HepG2 (cell line): Measurements from ENCODE around the gene CDK5RAP1. TPM values are rescaled to one million over a fixed set of nuclear protein-coding genes. Genes with fewer than 3 reads are reported as not detected.
A peak's percentile ranks its signal among the peaks of the same experiment; 100 is the strongest.

Experiments
- CHD2 ChIP-seq: IDR thresholded peaks from 2 replicates; pipeline ENCODE4 v1.6.1; 2011; ENCODE audit warnings: low read depth, low read length, improper control_type of control experiment
- FIP1L1 ChIP-seq: fragments of 200-400 bp; formaldehyde crosslinking; IDR thresholded peaks from 2 replicates; pipeline ENCODE4 v1.6.1; 2018; ENCODE audit warnings: low read depth, mild to moderate bottlenecking, low read length, moderate library complexity, borderline replicate concordance; ENCODE audit not compliant: insufficient read depth
- FOSL2 ChIP-seq: sonication (generic); formaldehyde crosslinking; IDR thresholded peaks from 2 replicates; pipeline ENCODE4 v1.4.0; 2020; ENCODE audit warnings: missing genetic modification reagents
- GTF3A ChIP-seq: sonication (generic); formaldehyde crosslinking; conservative IDR thresholded peaks from 2 replicates; pipeline ENCODE4 v1.4.0; 2020; ENCODE audit warnings: mild to moderate bottlenecking, missing genetic modification reagents
- LCORL ChIP-seq, 2 experiments: fragments of 450-650 bp in 1 of 2; sonication (generic) in 1 of 2; formaldehyde crosslinking in 1 of 2; IDR thresholded peaks; 2 replicates each; pipeline versions ENCODE4 v1.5.0 to v1.6.1; 2017 to 2020; ENCODE audit warnings: antibody characterized with exemption in 1 of 2, missing genetic modification reagents in 1 of 2
- MAFF ChIP-seq: IDR thresholded peaks from 2 replicates; pipeline ENCODE4 v1.6.1; 2011; ENCODE audit warnings: low read depth, low read length, improper control_type of control experiment
- PLRG1 ChIP-seq: fragments of 450-650 bp; conservative IDR thresholded peaks from 2 replicates; pipeline ENCODE4 v1.6.1; 2016
- RAD21 ChIP-seq: fragments of 450-650 bp; formaldehyde crosslinking; IDR thresholded peaks from 2 replicates; pipeline ENCODE4 v1.5.0; 2020; ENCODE audit warnings: mild to moderate bottlenecking
- RBAK ChIP-seq: sonication (generic); formaldehyde crosslinking; IDR thresholded peaks from 2 replicates; pipeline ENCODE4 v1.5.1; 2020; ENCODE audit warnings: mild to moderate bottlenecking, missing genetic modification reagents
- SKIL ChIP-seq: sonication (generic); formaldehyde crosslinking; IDR thresholded peaks from 2 replicates; pipeline ENCODE4 v1.8.0; 2022; ENCODE audit warnings: missing genetic modification reagents, mild to moderate bottlenecking, moderate library complexity, borderline replicate concordance
- XBP1 ChIP-seq: sonication (generic); formaldehyde crosslinking; IDR thresholded peaks from 2 replicates; pipeline ENCODE4 v1.5.0; 2020; ENCODE audit warnings: missing genetic modification reagents
- ZNF407 ChIP-seq: sonication (generic); formaldehyde crosslinking; IDR thresholded peaks from one replicate; pipeline ENCODE4 v1.5.1; 2020; ENCODE audit warnings: mild to moderate bottlenecking, missing genetic modification reagents; ENCODE audit errors: not compliant biosample characterization
- ZNF644 ChIP-seq: IDR thresholded peaks from 2 replicates; pipeline ENCODE4 v1.6.1; 2016; ENCODE audit warnings: low read depth
- ZNF687 ChIP-seq: sonication (generic); formaldehyde crosslinking; IDR thresholded peaks from 2 replicates; pipeline ENCODE4 v1.5.1; 2020; ENCODE audit warnings: mild to moderate bottlenecking, missing genetic modification reagents, moderate library complexity
- ZNF720 ChIP-seq: sonication (generic); formaldehyde crosslinking; IDR thresholded peaks from 2 replicates; pipeline ENCODE4 v1.4.0; 2020; ENCODE audit warnings: missing genetic modification reagents
- polyA plus RNA-seq, 8 experiments: library from polyadenylated mRNA; depleted of rRNA in 3 of 8; stranded (reverse) in 7 of 8; unstranded in 1 of 8; fragments of >200 nt; fragmentation: Illumina TruSeq in 4 of 8; extraction: Trizol in 4 of 8; gene quantifications; 2 replicates each; pipeline versions ENCODE4 v1.2.1 to v1.2.3, GENCODE V29; 2011 to 2016; ENCODE audit warnings: low read depth in 4 of 8, missing spikeins in 1 of 8, mixed read lengths in 1 of 8; ENCODE audit not compliant: insufficient read depth in 1 of 8
- total RNA-seq, 5 experiments: library from RNA; depleted of rRNA; stranded (reverse); fragments of >200 nt; fragmentation: Illumina TruSeq; extraction: Trizol; gene quantifications; 2 replicates each; pipeline ENCODE4 v1.2.3, GENCODE V29; 2016; ENCODE audit warnings: low read depth in 1 of 5

The CDK5RAP1 gene
- total and polyA plus RNA-seq, 2 of the 13 experiments (the other 11 are each of a cell fraction or from before 2014, with no cell fraction given) = 53.6 to 98.2 TPM

- TF ChIP-seq SKIL (CRISPR knock-in tag) = no peak
- TF ChIP-seq MAFF = peak; percentile 27; the same call in 1 of the 2 replicates
- no peak for TF ChIP-seq CHD2
- no peak for TF ChIP-seq XBP1 (CRISPR knock-in tag)
- no peak for TF ChIP-seq PLRG1
- TF ChIP-seq LCORL (IDR thresholded peaks at IDR 0.05) = no peak
- TF ChIP-seq LCORL (CRISPR knock-in tag; IDR thresholded peaks at IDR 0.05) = peak; percentile 72
- no peak for TF ChIP-seq ZNF720 (CRISPR knock-in tag)
- TF ChIP-seq FOSL2 (CRISPR knock-in tag) = peak; percentile 41
- TF ChIP-seq GTF3A = no peak
- TF ChIP-seq RBAK (CRISPR knock-in tag) = no peak
- no peak for TF ChIP-seq ZNF687
- TF ChIP-seq RAD21 (CRISPR knock-in tag) = peak; percentile 62
- no peak for TF ChIP-seq FIP1L1
- no peak for TF ChIP-seq ZNF407 (CRISPR knock-in tag)
- no peak for TF ChIP-seq ZNF644 (CRISPR knock-in tag)
Observed at GRCh38 chr20:33444797-33445560, 43.7 kb upstream of the CDK5RAP1 start (continued).
